OCI-LY3 (cell line): ENCODE results near the gene CD2BP2.

ENCODE experiments used
- CTCF ChIP-seq: fragments of 200-600, 300-600 bp; sonication (generic); IDR thresholded peaks from 2 replicates; pipeline ENCODE4 v1.5.1; 2014; ENCODE audit warnings: antibody characterized with exemption, low read length, low read depth
- EZH2phosphoT487 ChIP-seq: fragments of 200-600 bp; shearing (Covaris generic); IDR thresholded peaks from 2 replicates; pipeline ENCODE4 v1.6.1; 2018; ENCODE audit warnings: antibody characterized with exemption, mixed run types, low read depth

GRCh38 chr16:30353438-30354129 lies 1.5 kb downstream of the CD2BP2 start:
- no peak for TF ChIP-seq CTCF
- no peak for TF ChIP-seq EZH2phosphoT487
